Activated naive CD8-positive, alpha-beta T cell treated with anti-CD3 and anti-CD28 coated beads for 36 hours (primary cell): ENCODE data around the gene FMNL1. TPM values are rescaled to one million over a fixed set of nuclear protein-coding genes. Genes with fewer than 3 reads are reported as not detected.

ENCODE experiments used
- DNase-seq: peaks from one replicate; pipeline ENCODE4 v3.0.0; 2021
- H3K27ac Mint-ChIP-seq: one replicate; pipeline ENCODE4 v1.8.0; 2022; ENCODE audit warnings: mild to moderate bottlenecking, moderate library complexity, mixed read lengths
- H3K27me3 Mint-ChIP-seq: one replicate; pipeline ENCODE4 v1.8.0; 2022; ENCODE audit warnings: mild to moderate bottlenecking, mixed read lengths
- H3K36me3 Mint-ChIP-seq: one replicate; pipeline ENCODE4 v1.8.0; 2021; ENCODE audit warnings: mild to moderate bottlenecking, mixed read lengths
- H3K4me1 Mint-ChIP-seq: one replicate; pipeline ENCODE4 v1.8.0; 2021; ENCODE audit warnings: mixed read lengths
- H3K4me3 Mint-ChIP-seq: one replicate; pipeline ENCODE4 v1.8.0; 2022; ENCODE audit warnings: mild to moderate bottlenecking, moderate library complexity, mixed read lengths
- H3K9me3 Mint-ChIP-seq: one replicate; pipeline ENCODE4 v1.8.0; 2022; ENCODE audit warnings: mixed read lengths
- total RNA-seq, 2 experiments: library from RNA; stranded (reverse); gene quantifications; one replicate each; pipeline ENCODE4 v1.2.3, GENCODE V29; 2021

FMNL1 gene
- total RNA-seq, 2 experiments from 2014 or later: 215 to 219 TPM

DNA sequence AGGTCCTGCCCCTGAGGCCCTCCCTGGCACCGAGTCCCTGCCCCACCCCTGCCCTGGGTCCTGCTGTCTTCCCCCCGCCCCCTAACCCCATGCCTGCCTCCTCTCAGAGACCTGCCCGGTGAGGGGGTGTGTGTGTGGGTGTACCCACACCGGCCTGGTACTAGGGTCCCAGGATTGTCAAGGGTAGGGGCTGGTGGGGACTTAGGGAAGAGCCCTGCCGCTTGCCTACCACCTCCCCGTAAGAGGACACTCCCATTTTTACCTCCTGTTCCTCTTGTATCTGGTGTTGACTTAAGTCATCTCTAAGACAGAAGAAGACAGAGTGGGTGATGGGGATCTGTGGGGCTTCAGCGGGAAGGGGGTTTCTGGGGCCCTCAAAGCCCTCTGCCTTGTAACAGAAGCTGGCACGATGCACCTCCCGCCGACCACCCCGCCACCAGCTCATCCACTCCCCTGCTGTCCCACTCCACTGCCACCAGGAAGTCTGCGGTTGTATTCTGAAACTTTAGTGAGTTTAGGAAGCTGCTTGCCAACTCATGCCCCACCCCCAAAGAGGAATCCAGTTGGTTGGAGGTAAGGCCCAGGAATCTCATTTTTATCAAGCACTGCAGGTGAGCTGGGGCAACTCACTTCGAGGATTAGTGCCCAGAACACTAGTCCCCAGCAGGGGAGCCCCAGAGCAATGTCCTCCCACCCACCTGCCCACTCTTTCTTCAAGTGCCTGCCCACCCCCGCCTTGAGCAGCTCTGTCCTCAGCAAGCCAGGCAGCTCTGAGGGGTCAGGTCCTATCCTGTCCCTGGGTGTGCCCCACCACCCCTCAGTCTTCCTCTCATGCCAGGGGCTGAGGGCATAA is 34.7 kb downstream of the FMNL1 start:
- H3K4me1 Mint-ChIP-seq: peaks cover 58% of the 10 kb centered on the region
- H3K27me3 Mint-ChIP-seq: no peaks in the 10 kb centered on the region
- no peak overlapping the region for H3K4me3 Mint-ChIP-seq
- peaks cover 18% of the 10 kb centered on the region for H3K36me3 Mint-ChIP-seq
- no peaks in the 10 kb centered on the region for H3K9me3 Mint-ChIP-seq
- DNase-seq: no peak
- peak overlapping the region; percentile 69 for H3K27ac Mint-ChIP-seq

DNA sequence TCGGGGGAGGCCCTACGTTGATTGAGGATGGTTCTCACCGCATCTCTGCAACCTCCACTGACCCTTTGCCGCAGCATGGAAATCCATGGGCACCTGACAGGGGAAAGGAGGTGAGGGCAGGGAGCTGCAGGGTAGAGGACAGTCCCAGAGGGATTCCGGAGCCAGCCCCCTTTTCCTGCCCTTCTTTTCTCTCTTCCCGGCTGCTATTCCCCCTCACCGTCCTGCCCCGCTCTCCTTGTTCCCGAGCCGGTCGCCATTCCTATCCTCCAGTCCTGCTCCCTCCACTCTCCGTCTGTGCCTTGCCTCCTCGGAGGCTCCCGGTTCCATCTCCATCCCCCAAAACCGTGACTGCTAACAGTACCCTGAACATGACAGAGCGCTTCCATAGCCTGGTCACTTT is 35.4 kb downstream of the FMNL1 start:
- no peaks in the 10 kb centered on the region for H3K27me3 Mint-ChIP-seq
- H3K27ac Mint-ChIP-seq: no peak overlapping the region
- DNase-seq: no peak
- H3K4me3 Mint-ChIP-seq: no peak overlapping the region
- peaks cover 15% of the 10 kb centered on the region for H3K36me3 Mint-ChIP-seq
- H3K4me1 Mint-ChIP-seq: peaks cover 60% of the 10 kb centered on the region
- no peaks in the 10 kb centered on the region for H3K9me3 Mint-ChIP-seq

DNA sequence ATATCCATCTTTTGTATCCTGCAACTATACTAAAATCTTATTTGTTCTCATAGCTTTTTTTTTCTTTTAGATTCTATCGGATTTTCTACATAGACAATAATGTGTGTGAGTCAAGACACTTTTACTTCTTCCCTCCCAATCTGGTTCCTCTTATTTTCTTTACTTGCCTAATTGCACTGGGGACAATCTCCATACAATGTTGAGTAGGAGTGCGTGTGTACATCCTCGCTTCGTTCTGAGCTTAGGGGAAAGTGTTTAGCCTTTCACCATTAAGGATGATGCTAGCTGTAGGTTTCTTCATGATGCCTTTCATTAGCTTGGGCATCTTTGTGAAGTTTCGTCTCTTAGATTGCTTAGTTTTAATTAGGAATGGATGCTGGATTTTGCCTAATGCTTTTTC is 37.3 kb downstream of the FMNL1 start:
- no peaks in the 10 kb centered on the region for H3K9me3 Mint-ChIP-seq
- H3K4me3 Mint-ChIP-seq: no peak overlapping the region
- no peaks in the 10 kb centered on the region for H3K27me3 Mint-ChIP-seq
- DNase-seq: no peak
- peaks cover 52% of the 10 kb centered on the region for H3K4me1 Mint-ChIP-seq
- H3K36me3 Mint-ChIP-seq: peaks cover 14% of the 10 kb centered on the region
- H3K27ac Mint-ChIP-seq: no peak overlapping the region

DNA sequence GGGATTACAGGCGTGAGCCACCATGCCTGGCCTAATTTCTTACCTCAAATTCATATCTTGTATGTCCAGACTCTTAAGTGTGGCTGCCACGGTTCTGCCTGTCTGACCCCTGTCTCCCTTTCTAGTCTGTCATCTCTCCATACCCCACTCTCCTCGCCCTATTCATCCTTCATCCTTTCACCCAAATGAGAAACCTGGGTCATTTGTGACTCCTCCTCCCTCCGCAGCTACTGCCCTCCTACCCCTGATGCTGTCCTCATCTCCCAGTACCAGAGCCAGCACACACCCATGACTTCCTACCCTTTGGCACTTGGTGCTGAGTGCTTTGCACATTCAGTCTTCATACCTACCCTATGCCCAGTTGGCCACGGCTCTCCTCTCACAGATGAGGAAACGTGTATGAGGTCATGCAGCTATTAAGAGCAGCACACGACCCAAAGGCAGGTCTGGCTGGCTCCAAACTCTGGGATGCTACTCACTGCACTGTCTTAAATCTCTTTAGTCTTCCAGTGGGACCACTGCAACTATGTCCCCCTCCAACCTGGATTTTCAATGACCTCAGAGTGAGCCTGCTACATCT is 38.6 kb downstream of the FMNL1 start:
- no peak overlapping the region for H3K4me3 Mint-ChIP-seq
- peaks cover 18% of the 10 kb centered on the region for H3K36me3 Mint-ChIP-seq
- no peaks in the 10 kb centered on the region for H3K9me3 Mint-ChIP-seq
- H3K27me3 Mint-ChIP-seq: no peaks in the 10 kb centered on the region
- peak overlapping the region; percentile 1 for H3K27ac Mint-ChIP-seq
- peaks cover 45% of the 10 kb centered on the region for H3K4me1 Mint-ChIP-seq
- no peak for DNase-seq

DNA sequence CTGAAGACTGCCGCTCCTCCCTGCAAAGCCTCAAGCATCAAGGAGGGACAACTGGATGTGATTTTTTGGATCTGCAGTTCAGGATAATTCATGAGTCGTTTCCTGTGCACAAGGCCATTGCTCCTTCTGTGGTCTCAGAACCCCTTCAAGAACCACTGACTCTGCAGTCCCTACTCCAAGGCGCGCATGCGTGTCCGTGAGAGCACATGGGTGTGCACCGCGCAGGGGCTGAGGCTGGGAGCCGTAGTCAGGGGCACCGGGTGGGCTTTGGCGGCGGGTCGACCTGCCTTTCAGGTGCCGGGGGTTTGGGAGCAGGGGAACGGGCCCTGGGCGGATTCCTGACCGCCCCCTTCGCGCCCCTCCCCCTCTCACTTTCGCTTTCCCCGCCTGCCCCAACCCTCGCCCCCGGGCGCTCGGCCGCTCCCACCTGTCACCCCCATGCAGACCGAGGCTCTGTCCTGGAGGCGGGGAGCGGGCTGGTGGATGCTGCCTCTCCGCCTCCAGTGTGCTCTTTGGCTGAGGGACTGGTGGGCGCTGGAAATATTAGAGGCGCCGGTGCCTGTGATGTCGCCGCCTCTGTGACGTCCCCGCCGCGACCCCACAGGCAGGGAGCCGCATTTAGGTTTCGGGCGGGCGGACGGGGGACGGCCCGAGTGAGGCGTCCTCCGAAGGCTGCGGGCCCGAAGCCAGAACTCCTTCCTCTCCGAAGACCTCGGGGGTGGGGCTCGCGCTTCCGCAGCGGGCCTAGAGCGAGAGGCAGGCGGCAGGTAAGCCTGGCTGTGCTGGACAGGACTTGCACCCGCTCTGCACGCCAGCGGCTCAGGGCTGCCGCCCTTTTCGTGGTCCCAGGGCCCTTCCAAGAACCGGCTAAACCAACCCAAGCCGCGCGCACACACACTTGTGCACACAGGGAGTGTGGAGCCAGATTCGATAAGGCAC is 40.2 kb downstream of the FMNL1 start, which contains the start of gene SPATA32:
Gene SPATA32 (minus strand): TSS at position 518 of the 939 bp plus-strand sequence. CDS start 78 bp downstream, at position 440.
- Mint-ChIP-seq H3K4me1 (peaks cover 33% of the 10 kb centered on the region), H3K36me3 (peaks cover 18% of the 10 kb centered on the region), H3K4me3 (peak within 1 kb of the TSS; percentile 79), H3K27me3 (no peaks in the 10 kb centered on the region), H3K9me3 (no peaks in the 10 kb centered on the region), H3K27ac (peak within 1 kb of the TSS; percentile 85)
- peak; percentile 90 for DNase-seq

DNA sequence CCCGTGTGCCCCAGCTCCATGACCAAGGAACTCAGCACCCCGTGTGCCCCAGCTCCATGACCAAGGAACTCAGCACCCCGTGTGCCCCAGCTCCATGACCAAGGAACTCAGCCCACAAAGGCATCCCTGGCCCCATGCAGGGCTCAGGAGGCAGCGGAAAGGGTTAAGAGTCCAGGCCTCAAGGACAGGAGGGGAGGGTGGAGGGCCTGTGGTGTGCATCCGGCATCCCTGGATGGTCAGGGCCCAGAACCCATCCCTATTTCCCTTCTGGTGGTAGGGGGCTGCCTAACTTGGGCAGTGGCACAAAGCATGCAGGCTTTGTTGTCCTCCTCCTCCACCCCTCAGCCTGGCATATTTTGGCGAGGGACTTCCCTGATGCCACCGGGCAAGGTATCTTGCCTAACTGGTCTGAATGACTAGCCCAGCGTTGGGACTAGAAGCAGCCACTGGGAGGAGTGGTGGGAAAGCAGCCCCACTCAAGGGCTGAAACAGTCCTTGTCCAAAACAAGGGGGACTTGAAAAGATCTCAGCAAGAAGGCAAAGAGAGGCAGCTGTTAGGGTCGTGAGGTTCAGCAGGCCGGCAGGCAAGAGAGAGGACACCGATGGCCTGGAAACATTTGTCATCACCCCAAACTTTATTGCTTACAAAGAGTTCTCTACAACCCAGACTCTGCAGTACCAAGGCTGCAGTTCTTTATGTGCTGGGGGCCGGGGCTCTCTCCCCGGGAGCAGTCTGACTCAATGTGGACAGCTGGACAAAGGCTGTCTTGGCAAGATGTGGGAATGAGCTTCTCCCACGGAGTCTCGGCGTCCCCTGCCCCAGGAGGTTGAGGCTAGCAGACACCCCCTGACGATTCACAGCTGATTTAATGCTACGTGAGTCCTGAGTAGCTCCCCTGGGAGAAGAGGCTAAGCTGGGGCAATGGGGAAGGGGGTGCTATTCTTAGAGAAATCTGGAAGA is 41.1 kb downstream of the FMNL1 start:
- Mint-ChIP-seq H3K27me3 (no peaks in the 10 kb centered on the region), H3K27ac (peak overlapping the region; percentile 85), H3K4me3 (peak overlapping the region; percentile 79), H3K36me3 (peaks cover 21% of the 10 kb centered on the region), H3K9me3 (no peaks in the 10 kb centered on the region), H3K4me1 (peaks cover 31% of the 10 kb centered on the region)
- DNase-seq: no peak

DNA sequence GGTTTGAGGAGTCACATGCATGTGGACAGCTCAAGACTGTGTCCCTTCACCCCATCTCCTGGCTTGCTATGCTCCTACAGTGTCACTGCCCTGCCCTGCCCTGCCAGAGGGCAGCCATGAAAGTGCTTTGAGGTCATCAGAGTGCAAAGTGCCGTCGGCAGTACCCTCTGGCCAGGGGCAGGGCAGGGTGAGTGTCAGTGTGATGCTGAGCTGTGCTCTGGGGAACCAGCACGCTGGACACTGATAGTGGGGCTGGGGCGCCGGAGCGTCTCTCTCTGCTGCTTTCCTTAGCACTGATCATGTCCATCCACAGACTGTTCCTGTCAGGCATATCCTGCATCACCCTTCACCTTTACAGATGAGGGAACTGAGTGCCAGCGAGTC is 41.8 kb downstream of the FMNL1 start:
- no peak for DNase-seq
- peaks cover 22% of the 10 kb centered on the region for H3K36me3 Mint-ChIP-seq
- H3K27ac Mint-ChIP-seq: peak overlapping the region; percentile 85
- H3K27me3 Mint-ChIP-seq: no peaks in the 10 kb centered on the region
- no peak overlapping the region for H3K4me3 Mint-ChIP-seq
- H3K9me3 Mint-ChIP-seq: no peaks in the 10 kb centered on the region
- peaks cover 32% of the 10 kb centered on the region for H3K4me1 Mint-ChIP-seq

DNA sequence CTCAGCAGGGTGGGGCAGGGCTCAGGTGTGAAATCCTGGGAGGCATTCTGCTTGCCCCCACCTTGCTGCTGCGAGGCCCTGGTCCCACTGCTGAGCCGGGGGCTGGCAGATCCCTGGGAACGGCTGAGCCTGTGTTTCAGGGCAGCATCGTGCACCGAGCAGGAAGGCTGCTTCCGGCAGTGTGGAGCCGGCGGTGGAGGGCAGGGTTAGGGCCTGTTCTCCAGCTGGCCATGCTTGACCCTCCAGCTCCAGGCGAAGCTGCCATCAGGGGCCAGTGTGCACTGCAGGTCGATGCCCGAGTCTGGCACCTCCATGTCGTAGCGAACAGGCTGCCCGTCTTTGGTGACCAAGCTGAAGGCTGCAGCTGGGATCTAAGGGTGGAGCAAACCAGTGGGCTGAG is 42.7 kb downstream of the FMNL1 start:
- H3K9me3 Mint-ChIP-seq: no peaks in the 10 kb centered on the region
- H3K4me1 Mint-ChIP-seq: peaks cover 32% of the 10 kb centered on the region
- H3K27me3 Mint-ChIP-seq: no peaks in the 10 kb centered on the region
- peaks cover 27% of the 10 kb centered on the region for H3K36me3 Mint-ChIP-seq
- no peak for DNase-seq
- H3K4me3 Mint-ChIP-seq: no peak overlapping the region
- H3K27ac Mint-ChIP-seq: no peak overlapping the region

DNA sequence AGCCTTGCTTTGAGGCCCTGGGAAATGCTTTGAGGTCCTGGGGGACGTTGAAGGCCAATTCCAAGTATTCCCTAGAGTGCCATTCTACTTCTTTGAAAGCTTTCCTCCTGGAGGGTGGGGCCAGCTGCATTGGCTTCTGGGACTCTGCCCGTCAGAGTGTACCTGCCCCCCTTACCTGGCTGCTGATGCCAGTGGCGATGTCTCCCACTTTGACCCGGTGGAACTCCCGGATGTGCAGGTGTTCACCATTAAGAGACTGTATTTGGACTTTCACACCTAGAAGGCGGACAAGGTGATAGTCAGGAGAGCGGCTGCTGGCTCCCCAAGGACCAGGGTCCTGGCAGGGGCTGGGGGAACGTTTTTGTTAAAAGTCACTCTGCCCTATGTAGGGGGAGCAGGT is 43.3 kb downstream of the FMNL1 start:
- no peak overlapping the region for H3K27ac Mint-ChIP-seq
- no peaks in the 10 kb centered on the region for H3K9me3 Mint-ChIP-seq
- peaks cover 31% of the 10 kb centered on the region for H3K36me3 Mint-ChIP-seq
- no peak overlapping the region for H3K4me3 Mint-ChIP-seq
- no peaks in the 10 kb centered on the region for H3K27me3 Mint-ChIP-seq
- H3K4me1 Mint-ChIP-seq: peaks cover 38% of the 10 kb centered on the region
- no peak for DNase-seq

DNA sequence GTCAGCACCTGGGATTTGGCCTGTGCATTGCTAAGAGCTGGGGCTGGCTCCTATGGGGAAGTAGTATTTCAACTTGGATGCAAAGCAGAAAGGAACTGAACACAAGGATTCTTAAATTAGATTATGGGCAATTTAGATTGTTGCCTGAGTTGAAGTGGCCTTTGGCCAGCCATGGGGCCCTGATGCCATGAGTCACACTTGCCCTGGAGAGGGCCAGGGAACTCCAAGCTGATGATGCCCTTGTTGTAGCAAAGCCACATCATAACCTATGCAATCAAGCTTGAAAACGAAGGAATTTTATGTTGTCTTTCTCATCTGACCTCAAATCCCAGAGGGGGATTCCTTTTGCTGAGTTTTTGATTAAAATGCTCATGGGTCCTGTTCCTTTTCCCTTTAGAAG is 44.1 kb downstream of the FMNL1 start:
- Mint-ChIP-seq H3K4me1 (peaks cover 39% of the 10 kb centered on the region), H3K27me3 (no peaks in the 10 kb centered on the region), H3K27ac (peak overlapping the region; percentile 4), H3K4me3 (no peak overlapping the region), H3K9me3 (no peaks in the 10 kb centered on the region), H3K36me3 (peaks cover 31% of the 10 kb centered on the region)
- no peak for DNase-seq

DNA sequence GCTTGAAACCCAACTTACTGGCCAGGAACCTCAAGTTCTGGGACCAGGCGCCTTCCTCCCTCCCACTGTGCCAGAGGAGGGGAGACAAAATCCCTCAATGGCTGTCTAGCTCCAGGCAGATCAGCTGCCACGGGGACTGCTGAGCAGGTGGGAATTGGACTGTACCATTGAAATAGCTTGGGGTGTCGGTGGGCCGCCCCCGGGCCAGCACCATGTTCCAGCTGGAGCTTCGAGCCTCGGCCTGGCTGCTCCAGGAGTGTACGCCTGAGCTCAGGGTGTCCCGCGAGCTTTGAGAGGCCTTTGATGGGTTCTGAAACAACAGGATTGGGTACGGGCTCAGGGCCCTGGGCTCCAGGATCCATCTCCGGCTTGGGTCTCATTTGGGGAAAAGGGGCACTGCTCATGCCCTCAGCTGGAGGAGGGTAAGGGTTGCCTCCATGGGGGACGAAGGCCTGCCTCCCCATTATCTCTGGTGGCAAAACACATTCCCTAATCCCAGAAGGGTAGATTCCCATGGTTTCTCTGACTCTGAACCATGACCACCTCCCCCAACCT is 44.8 kb downstream of the FMNL1 start:
- Mint-ChIP-seq H3K4me3 (no peak overlapping the region), H3K27ac (no peak overlapping the region), H3K36me3 (peaks cover 28% of the 10 kb centered on the region), H3K27me3 (no peaks in the 10 kb centered on the region), H3K4me1 (peaks cover 36% of the 10 kb centered on the region), H3K9me3 (no peaks in the 10 kb centered on the region)
- no peak for DNase-seq

DNA sequence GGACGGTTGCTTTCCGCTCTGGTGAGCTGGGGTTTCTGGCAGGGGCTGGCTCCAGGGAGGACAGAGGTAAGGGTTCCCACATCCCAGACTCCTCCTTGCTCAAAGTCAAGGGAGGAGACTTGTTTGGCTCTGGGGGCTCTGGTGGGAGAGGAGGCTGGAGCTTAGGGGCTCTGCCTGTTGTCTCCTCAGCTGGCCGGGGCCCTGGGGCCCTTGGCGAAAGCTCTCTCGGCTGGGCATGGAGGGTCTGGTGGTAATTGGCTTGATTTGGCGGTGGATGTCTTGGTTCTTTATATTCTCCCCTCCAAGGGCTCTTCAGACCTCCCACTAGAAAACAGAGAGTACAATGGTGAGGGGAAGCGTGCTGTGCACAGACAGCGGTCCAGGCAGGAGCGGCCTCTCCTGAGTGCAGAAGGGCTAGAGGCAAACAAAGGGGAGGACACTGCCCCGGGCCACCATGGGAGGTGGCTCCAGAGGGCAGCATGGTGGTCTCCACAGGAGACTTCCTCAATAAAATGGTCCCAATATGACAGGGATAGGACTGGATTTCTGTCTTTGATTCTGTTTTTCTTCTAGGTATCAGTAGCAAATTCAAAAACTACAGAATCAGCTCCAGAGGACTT is 45.9 kb downstream of the FMNL1 start:
- H3K4me3 Mint-ChIP-seq: no peak overlapping the region
- H3K27ac Mint-ChIP-seq: peak overlapping the region; percentile 39
- DNase-seq: no peak
- H3K36me3 Mint-ChIP-seq: peaks cover 26% of the 10 kb centered on the region
- H3K9me3 Mint-ChIP-seq: no peaks in the 10 kb centered on the region
- peaks cover 28% of the 10 kb centered on the region for H3K4me1 Mint-ChIP-seq
- no peaks in the 10 kb centered on the region for H3K27me3 Mint-ChIP-seq

DNA sequence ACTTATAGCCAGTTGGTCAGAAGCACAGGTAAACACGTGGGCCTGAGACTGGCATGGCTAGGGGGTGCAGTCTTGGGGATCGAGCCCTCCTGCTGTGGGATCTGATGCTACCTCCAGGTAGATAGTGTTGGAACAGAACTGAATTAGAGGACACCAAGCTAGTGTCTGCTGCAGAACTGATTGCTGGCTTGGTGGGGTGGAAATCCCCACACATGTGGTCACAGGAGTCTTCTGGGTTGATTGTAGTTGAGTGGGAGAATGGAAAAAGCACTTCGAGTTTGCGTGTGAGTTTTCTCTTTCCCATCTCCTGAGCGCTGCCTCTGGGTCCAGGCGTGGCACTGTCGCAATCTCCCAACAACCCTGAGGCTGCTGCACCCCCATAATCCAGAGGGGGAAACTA is 48.2 kb downstream of the FMNL1 start:
- peaks cover 21% of the 10 kb centered on the region for H3K36me3 Mint-ChIP-seq
- peak overlapping the region; percentile 78 for H3K27ac Mint-ChIP-seq
- H3K27me3 Mint-ChIP-seq: no peaks in the 10 kb centered on the region
- DNase-seq: peak; percentile 51
- H3K4me3 Mint-ChIP-seq: no peak overlapping the region
- no peaks in the 10 kb centered on the region for H3K9me3 Mint-ChIP-seq
- peaks cover 21% of the 10 kb centered on the region for H3K4me1 Mint-ChIP-seq
